NCI-H526 treated with DMSO at 0.1 percent for 48 hours (cell line): Measurements from ENCODE around the gene TGFB1I1.
"Not testable (repeated sequence)": the region's sequence is repeated elsewhere in the genome, so short reads cannot be mapped to it uniquely, and the experiment has no call there.

Source experiments
- DNase-seq: peaks from one replicate; lab custom pipeline; 2025; lab: John Stamatoyannopoulos, UW

TGFB1I1 gene

GRCh38 chr16:31471875-31472708 is at the start of gene TGFB1I1:
Gene TGFB1I1, plus strand, starts transcription at chr16:31472152. Its CDS starts 37 bp downstream, at chr16:31472189.
- DNase-seq, result no peak

- DNase-seq, result no peak
These were observed 48.7 kb upstream of the TGFB1I1 start for GRCh38 chr16:31423241-31423640.

- no peak for DNase-seq
These were observed 48.2 kb upstream of the TGFB1I1 start for GRCh38 chr16:31423801-31424200.

GRCh38 chr16:31427441-31428278 is 44.3 kb upstream of the TGFB1I1 start:
- peak; percentile 22 for DNase-seq

GRCh38 chr16:31428279-31428597 is 43.7 kb upstream of the TGFB1I1 start, which contains the start of gene COX6A2:
Gene COX6A2, minus strand, starts transcription at chr16:31428360. Its CDS starts 35 bp downstream, at chr16:31428325.
- DNase-seq, result no peak

GRCh38 chr16:31428638-31429247 is 43.2 kb upstream of the TGFB1I1 start:
- no peak for DNase-seq

- DNase-seq, result no peak
These were observed 42.6 kb upstream of the TGFB1I1 start for GRCh38 chr16:31429314-31429713.

- no peak for DNase-seq
These were observed 42.2 kb upstream of the TGFB1I1 start for GRCh38 chr16:31429796-31430195.

- no peak for DNase-seq
These were observed 41.4 kb upstream of the TGFB1I1 start for GRCh38 chr16:31430380-31431052.

- DNase-seq, result no peak
These were observed 36.4 kb upstream of the TGFB1I1 start for GRCh38 chr16:31435341-31436220.

GRCh38 chr16:31436221-31437045 is 35.5 kb upstream of the TGFB1I1 start:
- DNase-seq, result no peak

- DNase-seq, result no peak
These were observed 33.5 kb upstream of the TGFB1I1 start for GRCh38 chr16:31438414-31438813.

- not testable (repeated sequence) for DNase-seq
These were observed 32.9 kb upstream of the TGFB1I1 start for GRCh38 chr16:31439023-31439422.

- no peak for DNase-seq
These were observed 32.4 kb upstream of the TGFB1I1 start for GRCh38 chr16:31439519-31439918.

GRCh38 chr16:31440516-31441184 is 31.3 kb upstream of the TGFB1I1 start:
- DNase-seq, result no peak

GRCh38 chr16:31441956-31442355 is 30.0 kb upstream of the TGFB1I1 start:
- no peak for DNase-seq

GRCh38 chr16:31445931-31446330 is 26.0 kb upstream of the TGFB1I1 start:
- not testable (repeated sequence) for DNase-seq

GRCh38 chr16:31451201-31451600 is 20.8 kb upstream of the TGFB1I1 start:
- DNase-seq, result no peak

GRCh38 chr16:31451681-31452351 is 20.1 kb upstream of the TGFB1I1 start:
- DNase-seq, result peak; percentile 32
